ENCODE results near the gene DNA2.

DNA sequence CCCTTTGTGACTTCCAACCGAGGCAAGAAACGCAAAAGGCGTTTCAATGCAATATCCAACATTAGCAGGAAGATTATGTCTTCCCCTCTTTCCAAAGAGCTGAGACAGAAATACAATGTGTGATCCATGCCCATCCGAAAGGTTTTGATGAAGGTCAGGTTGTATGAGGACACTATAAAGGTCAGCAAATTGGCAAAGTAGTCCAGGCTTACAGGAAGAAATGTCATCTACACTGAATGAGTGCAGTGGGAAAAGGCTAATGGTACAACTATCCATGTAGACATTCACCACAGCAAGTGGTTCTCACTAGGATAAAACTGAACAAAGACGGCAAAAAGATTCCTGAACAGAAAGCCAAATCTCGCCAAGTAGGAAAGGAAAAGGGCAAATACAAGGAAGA is 27.8 kb upstream of the DNA2 start:
- TF ChIP-seq, protein P1, sequence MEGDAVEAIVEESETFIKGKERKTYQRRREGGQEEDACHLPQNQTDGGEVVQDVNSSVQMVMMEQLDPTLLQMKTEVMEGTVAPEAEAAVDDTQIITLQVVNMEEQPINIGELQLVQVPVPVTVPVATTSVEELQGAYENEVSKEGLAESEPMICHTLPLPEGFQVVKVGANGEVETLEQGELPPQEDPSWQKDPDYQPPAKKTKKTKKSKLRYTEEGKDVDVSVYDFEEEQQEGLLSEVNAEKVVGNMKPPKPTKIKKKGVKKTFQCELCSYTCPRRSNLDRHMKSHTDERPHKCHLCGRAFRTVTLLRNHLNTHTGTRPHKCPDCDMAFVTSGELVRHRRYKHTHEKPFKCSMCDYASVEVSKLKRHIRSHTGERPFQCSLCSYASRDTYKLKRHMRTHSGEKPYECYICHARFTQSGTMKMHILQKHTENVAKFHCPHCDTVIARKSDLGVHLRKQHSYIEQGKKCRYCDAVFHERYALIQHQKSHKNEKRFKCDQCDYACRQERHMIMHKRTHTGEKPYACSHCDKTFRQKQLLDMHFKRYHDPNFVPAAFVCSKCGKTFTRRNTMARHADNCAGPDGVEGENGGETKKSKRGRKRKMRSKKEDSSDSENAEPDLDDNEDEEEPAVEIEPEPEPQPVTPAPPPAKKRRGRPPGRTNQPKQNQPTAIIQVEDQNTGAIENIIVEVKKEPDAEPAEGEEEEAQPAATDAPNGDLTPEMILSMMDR (IDR thresholded peaks at IDR 0.05 in 8 of 11, conservative IDR thresholded peaks at IDR 0.05 in 3 of 11): no peak
- no peak for TF ChIP-seq POLR2AphosphoS5 (IDR thresholded peaks at IDR 0.05)

All from spleen (tissue), 7 donors.